ENCODE data around the gene INF2.

The INF2 gene

DNA sequence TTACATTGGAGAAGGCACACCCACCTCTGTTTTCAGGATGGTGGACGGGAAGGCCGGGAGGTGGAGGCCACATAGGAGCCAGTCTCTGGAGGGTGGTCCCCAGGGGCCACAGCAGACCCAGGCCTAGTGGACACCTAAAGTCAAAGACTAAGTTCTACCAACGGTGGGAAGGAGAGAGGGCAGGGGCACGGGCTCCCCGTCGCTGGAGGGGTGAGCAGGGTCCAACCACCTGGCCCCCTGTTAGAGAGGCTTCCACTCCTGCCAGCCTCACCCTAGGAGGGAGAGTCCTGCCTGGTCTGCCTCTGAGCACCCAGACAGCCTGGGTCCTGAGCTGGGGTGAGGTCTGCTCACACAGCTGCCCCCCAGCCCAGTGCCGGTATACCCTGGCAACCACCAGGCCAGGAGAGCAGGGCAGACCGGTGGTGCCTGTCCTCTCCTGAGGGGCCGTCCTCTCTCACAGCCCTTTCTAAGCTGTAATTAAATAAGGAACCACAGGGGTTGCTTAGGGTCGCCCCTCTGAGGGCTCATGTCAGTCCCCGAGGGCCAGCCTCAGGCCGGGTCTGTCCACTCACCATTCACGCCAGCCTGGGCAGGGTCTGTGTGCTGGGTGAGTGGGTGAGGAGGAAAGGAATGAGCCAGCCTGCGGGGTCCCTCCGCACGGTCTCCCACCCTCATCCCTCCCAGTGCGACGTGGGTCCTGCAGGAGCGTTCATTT is 2.3 kb downstream of the INF2 start:
- no peak for DNase-seq

DNA sequence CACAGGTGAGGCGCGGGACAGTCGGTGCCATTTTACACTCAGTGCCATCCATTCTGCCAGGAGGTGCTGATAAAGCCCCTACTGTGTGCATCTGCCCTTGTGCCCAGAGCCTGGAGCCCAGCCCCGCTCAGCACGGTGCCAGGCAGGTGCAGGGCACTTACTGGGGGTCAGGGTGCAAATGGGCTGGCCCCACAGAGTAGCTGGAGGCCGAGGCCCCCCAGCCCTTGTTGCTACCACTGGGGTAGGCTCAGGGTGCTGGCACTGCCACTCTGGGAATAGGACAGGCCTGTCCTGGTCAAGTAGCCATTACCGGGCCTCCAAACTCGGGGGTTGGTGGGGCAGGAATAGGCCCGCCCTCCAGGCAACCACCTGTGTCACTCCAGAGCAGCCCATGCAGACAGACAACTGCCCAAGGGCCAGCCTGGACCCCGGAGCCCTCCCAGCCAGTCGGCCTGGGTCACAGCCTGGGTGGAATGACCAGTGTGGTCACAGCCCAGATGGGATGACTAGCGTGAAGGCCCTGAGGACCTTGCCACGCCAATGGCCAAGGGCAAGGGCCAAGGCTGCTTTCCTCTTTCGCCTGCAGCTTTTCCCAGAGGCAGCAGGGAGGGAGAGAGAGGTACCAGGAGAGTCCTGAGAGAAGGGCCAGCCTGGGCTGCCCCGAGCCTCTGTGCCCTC is 3.0 kb downstream of the INF2 start:
- DNase-seq: no peak

DNA sequence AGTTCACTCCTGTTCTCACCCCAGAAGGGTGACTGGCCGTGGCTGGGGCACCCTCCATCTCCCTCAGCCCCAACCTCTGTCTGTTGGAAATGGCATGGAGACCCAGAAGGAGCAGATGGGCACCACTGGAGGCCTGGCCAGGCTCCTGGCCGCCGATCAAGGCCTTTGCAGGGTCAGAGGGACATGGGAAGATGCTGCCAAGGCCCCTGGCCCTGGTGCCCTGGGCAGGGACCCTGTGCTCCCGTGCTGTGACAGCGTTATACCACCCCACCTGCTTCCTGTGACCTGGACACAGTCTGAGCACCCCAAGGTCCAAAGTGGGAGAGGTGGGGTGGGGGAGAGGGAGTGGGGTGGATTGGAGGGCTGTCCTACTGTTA is 3.5 kb downstream of the INF2 start:
- DNase-seq: no peak

DNA sequence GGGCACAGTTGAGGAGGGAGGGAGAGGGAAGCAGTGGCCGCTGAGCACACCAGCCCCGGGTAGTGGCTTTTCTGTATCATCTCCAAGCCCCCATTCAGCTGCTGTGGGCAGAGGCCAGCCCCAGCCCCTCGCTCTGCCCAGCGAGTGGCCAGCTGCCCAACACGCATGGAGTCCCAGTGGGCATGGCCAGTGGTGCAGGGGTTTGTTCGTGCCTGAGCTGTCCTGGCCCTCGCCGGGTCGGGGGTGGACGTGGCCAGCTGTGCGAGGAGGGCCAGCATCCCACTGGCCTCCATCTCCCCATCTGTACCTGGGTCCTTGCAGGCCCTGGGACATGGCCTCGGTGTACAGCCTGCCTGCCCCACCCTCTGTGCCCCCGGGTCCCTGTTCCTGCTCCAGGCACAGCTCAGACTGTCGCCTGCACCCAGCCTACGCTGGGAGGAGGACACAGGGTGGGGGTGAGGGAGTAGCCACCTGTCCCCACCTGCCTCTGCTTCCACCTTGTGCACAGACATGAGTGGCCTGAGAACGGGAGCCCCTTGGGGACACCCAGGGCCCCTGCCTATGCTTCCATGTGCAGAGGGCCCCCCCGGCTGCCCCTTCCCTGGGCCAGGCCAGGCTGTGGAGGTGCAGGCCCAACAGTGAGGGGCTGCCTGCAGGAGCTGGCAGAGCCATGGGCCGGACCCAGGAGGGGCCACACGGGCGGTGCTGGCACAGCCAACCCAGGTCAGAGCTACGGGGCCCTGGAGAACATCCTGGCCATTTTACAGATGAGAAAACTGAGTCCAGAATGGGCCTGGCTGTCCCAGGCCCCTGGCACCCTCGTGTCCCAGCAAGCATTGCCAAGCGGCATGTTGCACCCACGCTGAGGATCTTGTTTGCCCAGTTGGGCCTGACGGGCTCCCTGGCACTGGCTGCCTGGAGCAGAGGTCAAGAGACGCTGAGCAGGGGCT is 4.3 kb downstream of the INF2 start:
- no peak for DNase-seq

DNA sequence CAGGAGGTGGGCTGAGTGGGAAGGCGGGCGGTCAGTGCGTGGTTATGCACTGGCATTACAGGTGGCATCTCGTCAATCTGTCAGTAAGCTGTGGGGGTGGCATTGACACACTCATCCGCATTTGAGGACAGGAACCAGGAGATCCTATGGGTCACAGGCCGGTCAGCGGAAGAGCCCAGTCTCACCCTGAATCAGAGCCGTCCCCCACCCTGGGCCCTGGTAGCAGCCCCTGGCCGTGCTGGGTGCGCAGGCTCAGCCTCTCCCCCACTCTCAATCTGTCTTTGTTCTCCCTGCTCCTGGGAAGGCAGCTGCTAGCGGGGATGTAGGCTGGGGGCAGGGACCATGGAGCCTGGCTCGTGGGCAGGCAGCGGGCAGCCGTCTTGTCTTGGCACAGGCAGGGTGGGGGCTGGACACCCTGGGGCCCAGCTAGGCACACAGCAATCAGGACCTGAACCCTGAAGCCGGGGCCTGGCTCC is 5.1 kb downstream of the INF2 start:
- DNase-seq: no peak

DNA sequence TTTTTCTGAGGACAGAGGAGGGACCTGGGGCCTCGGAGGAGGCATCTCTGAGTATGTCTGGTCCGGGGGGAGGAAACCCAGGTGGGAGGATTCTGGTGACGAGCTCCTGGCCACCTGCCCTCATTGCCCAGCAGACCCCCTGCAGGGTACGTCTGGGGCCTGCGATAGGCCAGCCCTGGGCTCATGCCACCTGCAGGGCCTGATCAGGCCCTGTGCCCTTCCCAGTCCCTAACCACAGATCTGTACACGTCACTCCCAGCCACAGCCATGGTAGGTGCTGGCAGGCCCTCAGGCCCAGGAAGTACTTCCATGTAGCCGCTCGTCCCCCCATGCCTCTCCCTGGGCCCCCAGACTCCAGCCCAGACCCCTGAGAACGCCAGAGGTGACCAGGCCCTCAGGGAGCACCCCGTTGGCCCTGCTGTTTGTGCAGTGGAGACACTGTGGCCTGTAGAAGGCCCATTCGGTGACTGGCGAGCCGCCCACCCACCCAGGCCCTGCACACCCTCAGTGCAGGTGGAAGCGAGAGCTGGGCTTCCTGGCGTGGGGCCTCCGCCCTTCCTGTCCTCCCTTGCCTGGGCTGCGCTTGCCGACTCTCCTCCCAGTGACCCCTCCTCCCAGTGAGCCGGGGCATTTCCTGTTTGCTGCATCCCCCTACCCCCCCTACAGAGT is 5.7 kb downstream of the INF2 start:
- peak; percentile 42 to 60 for DNase-seq

DNA sequence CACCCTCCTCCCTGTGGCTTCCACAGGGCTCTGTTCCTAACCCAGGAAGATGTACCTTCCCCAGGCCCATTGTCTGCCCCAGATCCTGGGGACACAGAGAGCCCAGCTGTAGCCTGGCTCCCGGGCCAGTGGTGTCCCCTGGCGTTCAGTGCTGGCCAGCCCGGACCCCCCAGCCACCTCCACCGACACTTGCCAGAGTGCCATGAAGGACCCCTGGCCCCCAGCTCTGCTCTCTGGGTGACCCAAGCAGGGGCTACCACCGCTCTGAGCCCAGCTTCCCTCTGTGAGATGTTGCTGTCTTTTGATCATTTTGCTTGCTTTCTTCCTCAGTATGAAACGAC is 6.2 kb downstream of the INF2 start:
- DNase-seq: no peak

DNA sequence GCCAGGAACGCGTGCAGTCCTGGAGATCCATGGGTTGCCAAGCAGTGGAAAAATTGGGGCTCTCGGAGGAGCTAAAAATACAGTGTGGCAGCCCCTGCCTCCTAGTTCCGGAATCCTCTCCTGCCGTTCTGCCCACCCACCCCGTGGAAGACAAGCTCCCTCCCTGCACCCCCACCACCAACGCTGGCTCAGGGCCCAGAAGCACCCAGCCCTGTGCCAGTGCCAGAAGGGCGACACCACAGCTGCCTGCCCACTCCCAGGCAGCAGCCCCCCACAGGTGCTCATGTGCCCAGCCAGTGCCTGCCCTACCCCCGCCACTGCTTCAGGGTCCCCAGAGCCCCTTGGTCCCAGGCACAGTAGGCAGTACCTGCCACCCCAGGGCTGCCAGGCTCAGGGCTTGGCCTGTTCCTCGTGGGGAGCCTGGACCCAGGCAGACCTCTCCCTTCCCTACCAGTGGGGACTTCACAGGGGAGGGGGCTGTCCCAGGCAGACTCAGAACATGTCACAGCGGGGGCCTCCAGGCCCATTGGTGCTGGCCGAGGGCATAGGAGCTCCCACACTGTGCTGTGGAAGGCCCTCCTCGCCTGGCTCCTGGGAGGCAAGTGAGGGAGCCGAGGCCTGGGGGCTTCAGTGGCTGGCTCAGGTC is 7.4 kb downstream of the INF2 start:
- no peak for DNase-seq

DNA sequence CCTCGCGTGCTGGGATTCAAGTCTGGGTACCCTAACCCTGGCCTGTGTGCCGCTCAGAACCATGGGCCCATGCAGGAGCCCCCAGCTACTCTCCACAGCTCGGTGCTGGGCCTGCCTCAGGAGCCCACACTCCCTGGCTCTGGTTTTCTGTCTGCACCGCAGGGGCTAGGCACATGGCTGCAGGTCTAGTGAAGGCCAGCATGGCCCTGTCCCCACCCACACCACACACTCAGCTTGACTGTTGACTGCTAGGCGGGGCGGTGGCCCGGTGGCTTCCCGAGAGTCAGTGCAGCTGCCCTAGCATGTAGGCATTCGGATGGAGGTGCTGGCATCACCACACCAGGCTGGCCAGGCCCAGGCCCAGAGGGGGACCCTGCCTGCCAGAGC is 7.9 kb downstream of the INF2 start:
- DNase-seq: no peak

DNA sequence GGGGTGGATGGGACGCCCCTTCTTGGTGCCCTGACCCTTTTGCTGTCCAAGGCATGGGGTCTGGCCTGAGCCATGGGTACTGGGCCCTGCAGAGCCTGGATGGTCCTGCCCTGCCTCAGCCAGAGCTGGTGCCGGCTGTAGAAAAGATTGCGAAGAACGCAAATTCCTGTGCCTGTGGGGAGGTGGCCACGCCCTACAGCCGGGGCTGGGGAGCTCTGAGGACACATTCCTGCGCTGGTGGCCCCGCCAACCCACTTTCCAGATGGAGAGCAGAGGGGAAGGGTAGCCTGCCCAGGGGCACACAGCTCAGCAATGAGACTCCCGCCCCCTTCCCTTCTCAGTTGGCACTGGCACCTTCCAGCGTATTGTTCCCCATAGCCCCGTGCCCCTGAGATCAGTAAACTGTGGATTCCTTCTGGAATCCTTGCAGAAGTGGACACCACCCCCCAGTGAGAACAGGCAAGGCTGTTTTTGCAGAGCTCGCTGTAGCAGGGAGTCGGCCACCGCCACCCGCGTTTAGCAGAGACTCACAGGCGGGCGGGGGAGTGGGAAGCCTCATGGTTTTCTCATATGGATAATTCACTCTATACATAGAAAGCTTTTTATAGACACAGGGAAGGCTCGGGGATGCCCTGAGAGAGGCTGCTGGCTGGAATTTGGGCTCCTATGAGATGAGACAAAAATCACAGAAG is 8.6 kb downstream of the INF2 start:
- DNase-seq: no peak

DNA sequence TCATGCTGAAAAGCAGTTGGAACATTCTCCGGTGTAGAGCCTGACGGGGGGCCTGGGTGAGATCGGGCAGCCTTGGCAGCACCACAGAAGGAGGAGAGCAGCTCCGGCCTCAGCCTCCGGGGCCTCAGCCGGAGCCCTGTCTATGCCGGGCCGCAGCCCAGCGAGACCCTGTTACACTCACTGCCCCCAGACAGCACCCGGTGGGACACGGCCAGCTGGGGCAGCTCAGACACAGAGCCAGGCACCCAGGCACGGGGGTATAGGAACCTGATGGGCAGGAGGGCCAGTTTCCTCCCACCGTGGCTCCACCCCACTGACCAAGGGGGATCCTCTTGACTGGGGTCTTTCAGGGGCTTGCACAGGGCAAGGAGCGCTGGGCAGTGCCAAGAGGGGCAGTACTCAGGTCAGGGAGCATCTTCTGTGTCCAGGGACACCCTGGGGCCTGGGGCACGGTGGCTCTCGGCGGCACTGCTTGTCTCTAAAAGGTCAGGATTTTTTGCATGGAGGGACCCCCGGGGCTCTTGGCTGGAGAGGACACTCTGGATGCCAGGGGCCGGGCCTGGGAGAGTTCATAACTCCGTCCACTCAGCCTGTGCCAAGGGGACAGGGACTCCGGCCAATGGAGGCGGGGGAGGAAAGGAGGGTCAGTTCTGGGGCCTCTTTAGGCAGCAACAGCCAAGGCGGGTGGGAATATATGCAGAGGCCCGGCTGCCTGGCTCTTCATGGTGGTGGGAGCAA is 9.4 kb downstream of the INF2 start:
- no peak for DNase-seq

DNA sequence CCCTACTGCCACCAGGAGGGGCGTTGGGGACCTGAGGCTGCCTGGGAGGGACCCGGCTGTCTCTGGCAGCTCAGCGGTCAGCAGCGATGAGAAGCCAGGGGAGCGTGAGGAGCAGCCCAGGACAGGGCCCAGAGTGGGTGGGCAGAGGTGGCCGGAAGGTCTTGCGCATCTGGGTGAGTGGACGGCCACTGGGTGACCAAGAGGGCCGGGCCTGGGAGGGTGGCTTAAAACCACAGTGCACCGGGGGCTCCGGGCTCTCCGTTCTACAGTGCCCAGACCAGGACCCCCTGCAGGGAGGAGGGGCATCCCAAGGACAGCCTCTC is 10.0 kb downstream of the INF2 start:
- no peak for DNase-seq

DNA sequence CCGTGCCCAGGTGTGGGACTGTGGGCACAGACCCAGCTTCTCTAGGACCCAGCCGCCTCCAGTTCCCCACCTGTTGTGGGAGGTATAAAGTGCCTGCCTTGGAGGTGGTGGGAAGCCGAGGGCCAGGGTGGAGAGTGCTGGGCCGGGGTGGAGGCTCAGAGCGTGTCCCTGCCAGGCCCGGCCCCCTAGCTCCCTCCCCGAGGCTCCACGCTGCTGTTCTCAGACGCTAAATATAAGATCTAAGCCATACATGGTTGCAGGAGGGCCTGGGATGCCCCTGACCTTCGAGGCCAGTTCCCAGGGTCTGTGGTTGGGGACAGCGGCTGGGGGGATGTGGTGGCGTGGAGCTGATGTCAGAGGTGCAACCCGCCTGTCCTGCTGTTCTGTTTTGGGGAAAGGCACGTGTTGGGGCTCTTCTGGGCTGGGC is 10.8 kb downstream of the INF2 start:
- DNase-seq: no peak

DNA sequence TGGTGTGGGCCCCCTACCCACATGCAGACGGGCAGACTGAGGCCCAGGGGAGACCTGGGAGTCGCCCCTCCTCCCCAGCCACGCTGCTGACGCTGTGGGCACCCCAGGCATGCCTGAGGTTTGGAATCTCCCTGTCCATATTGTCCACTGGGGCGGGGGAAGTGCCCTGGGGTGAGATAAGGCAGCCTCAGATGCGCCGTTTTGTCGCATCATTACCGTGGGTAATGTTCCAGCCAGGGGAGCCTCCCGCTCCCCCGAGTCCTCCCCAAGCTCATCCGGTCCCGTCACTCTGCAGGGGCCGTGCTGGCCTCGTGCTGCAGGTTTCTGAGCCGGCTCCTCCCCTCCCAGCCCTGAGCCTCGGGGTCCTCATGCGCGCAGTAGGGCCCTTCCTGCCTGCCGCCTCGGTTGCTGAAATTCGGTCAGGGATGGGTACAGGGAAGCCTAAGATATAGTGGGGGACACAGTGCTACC is 11.4 kb downstream of the INF2 start:
- DNase-seq: no peak

DNA sequence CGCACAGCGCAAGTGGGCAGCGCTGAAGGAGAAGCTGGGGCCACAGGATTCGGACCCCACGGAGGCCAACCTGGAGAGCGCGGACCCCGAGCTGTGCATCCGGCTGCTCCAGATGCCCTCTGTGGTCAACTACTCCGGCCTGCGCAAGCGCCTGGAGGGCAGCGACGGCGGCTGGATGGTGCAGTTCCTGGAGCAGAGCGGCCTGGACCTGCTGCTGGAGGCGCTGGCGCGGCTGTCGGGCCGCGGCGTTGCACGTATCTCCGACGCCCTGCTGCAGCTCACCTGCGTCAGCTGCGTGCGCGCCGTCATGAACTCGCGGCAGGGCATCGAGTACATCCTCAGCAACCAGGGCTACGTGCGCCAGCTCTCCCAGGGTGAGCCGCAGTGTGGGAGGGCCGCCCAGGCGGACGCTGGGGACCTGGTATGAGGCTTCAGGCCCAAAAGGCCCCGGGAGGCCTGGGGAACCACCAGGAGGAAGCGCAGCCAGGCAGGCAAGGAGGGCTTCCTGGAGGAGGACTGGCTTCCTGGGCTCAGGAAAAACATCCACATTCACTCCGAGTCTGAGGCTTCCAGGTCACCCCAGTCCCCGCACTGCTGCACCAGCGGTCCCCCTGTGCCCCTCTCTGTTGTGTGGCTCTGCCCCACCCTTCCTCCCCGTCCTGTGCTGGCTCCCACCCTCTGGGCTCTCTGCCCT is 12.1 kb downstream of the INF2 start:
- DNase-seq: no peak

DNA sequence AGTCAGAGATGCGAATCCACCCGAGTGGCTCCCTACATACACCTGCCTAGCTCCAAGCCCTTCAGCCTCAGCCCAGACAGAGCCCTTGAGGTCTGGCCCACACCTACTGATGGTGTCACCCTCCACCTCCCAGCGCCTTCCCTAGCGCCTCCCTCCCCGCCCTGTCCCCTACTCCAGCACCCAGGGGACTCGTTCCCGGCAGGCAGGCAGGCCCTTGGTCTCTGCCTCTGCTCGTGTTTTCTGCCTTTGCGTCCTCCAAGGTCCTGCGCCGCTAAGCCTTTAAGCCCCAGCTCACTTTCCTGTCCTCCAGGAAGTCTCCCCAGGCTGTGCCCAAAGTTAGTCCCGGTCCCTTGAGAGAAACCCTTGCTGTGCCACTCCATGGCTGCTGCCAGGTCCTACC is 12.7 kb downstream of the INF2 start:
- no peak for DNase-seq

DNA sequence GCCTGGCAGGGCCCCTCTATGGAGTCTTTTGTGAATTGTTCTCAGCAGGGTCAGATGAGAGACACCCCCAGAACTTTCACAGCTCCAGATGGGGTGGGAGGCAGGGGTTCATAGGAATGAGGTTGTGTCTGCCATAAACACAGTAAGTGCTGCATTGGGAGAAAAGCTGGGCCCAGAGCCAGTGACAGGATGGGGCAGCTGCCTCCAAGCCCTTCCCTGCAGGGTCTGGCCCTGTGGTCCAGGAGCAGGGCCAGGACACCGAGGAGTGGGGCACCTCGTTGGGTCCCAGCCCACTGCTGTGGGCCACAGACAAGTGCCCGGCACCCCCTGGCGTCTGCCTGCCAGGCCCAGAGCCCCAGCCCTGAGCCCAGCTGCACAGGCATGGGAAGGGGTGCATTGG is 13.3 kb downstream of the INF2 start:
- no peak for DNase-seq

DNA sequence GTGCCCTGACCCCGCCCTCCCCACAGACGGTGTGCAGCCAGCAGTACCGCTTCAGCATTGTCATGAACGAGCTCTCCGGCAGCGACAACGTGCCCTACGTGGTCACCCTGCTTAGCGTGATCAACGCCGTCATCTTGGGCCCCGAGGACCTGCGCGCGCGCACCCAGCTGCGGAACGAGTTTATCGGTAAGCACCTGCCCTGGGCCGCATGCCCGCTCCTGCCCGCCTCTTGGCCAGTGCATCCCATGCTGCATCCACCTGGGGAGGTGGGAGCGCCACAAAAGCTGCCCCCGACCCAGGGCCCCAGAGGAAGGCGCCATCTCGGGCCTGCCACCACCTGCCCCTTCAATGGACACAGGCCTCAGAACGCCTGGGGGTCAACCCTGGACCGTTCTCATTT is 13.9 kb downstream of the INF2 start:
- no peak for DNase-seq

DNA sequence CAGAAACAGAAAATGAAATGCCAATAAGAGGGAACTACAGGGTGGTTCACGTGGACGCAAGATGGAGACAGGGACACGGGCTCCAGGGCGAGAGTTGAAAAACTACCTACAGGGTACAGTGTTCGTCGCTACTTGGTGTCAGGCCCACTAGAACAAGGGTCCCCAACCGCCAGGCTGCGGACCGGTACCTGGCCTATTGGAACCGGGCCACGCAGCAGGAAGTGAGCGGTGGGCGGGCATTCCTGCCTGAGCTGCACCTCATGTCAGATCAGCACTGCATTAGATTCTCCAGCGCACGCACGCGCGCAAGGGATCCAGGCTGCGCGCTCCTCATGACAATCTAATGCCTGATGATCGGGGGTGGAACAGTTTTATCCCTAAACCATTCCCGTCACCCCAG is 14.8 kb downstream of the INF2 start:
- no peak for DNase-seq

DNA sequence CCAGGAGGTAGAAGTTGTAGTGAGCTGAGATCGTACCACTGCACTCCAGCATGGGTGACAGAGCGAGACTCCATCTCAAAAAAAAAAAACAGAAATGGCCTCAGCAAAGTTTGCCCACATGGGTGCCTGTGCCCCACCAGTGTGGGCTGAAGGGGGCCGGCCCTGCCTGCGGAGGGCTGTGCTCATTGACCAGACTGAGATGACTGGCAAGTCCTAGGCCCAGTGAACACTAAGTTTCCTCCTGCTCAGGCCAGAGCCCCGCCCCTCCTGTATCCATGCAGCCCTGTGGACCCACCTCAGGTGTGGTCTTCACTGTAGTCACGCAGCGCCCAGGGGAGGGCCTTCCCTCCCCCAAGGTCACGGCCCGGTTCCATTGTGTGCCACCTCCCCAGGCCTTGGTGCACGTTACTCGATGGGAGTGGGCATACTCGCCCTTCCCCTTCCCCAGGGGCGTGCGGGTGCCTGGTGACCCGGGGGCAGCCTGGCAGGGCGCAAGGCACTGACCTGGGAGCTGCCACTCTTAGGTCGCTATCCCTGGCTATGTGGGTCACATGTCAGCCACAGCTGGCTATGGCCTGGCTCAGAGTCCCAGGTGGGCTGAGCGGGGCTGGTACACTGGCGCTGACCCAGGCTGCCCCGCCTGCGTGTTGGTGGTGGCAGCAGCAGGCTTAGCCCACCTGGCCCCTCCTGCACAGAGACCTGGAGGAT is 16.1 kb downstream of the INF2 start:
- no peak for DNase-seq
